Measurements from ENCODE around the gene ZNF8.
A peak's percentile ranks its signal among the peaks of the same experiment; 100 is the strongest.
"Not testable (repeated sequence)": the region's sequence is repeated elsewhere in the genome, so short reads cannot be mapped to it uniquely, and the experiment has no call there.

The ZNF8 gene

DNA sequence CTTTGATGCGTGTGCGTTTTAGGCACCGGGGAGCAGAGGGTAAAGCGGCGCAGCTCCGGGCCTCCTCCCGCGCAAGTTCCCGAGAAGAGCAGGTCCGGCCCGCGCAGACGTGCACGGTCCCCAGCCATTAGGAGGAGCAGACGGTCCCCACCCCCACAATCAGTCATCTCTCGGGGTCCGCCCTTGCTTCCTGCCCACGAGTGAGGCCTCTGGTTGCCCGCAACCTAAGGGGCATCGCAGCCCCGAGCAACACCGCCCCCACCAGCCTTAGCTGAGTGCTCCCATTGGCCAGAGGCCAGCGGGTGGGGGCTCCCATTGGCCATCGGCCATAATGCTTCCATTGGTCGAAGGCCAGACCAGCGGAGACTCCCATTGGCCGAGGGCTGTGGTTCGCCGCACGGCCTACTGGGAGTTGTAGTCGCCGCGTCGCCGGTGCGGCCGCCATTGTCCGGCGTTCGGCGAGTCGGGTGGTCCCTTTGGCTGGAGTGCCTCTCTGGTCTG, at the start of gene ZNF8:
Gene ZNF8, plus strand, starts transcription at position 415 of the 501 bp plus-strand sequence. CDS start 127 bp downstream, outside the sequence.
- peak; percentile 91 to 96 for DNase-seq

DNA sequence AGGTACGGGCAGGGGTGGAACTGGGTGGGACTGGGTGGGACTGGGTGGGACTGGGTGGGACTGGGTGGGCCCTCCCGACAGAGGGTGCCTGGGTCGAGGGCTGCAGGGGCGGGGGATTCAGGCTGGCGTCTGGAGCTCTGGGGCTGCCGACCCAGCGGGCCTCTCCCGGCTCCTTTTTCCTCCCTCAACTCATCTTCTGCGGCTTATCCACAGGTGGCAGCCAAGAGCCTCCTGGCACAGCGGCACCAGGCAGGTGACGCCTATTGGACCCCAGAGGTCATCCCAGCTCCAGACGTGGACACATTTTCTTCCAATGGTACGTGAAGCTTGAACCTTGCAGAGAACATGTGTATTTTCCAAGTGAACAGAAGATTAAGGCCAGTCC, 49.5 kb upstream of the ZNF8 start:
- DNase-seq, result no peak

DNA sequence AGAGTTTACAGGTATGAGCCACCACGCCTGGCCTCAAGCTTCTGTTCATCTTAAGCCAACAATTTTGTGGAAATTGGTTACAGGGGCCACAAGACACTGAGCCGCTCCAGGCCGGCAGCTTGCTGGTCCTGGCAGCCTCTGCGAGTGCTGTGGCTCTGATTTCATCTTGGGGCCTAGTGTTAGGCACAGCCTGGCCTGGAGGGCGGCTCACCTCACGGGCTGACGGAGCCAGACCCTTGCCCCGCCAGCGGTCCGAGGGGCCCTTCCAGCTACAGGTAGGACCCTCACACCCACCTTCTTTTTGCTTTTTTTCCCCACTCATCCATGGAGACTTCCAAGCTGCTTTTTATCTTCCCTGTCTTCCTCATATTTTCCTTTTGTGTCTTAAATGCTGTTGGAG, 41.4 kb upstream of the ZNF8 start:
- no peak for DNase-seq

DNA sequence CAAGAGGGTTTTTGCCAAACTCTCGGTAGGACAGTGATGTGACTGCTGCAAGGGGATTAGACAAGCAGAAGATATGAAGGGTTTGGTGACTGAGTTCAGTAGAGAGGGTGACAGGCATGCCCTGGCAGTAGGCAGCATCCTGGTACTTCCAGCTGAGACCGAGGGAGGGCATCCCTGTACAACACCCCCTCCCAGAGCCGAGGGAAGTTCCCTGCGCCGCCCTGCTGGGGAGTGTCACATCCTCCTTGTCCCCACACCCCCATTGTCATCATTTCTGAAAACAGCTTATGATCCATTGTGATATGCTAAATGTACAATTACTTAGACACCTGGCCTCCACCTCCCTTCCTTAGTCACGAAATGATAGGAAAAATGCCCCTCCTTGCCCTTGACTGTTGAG, 35.4 kb upstream of the ZNF8 start:
- DNase-seq, result no peak

DNA sequence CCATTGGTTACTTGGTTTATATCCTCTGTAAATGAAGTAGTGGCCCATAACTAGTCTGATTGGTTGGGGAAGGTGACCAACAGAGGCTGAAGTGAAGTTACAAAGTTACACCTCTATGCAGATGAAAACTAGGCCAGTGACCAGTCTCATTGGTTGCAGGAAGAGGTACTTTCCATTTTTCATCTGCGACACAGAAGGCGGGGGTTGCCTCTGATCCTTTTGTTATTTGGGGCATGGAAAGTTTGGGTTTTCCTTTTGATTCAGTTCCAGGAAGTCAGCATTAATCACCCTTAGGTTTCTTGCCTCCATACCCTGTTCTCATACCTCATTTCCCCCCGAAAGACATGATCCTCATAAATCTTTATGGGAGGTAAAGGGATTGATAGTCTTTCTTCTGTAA, 29.9 kb upstream of the ZNF8 start:
- no peak for DNase-seq

DNA sequence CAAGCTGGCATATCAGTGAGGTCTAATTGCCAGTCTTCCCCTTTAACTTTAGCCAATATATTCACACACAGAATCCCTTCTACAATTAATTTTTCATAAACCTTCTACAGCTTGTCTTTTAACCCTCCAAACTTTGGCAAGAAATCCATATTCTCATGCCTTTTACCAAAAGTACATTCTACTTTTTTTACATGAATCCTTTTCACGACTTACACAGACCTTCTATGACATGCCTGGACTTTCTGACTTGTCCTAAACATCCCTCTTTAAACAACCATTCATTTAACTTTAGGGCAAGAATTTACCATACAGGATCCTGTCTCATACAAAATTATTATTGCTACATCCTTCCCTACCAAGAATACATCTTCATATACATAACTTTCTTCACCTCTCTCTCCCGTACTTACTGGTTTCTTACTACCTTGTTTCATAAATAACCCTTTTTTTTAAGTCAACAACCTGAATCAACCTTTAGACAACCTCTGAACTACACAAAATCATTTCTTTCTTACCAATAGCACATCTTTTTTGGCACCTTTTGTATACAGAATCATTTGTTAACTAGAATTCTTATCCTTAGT, 26.6 kb upstream of the ZNF8 start:
- DNase-seq, result no peak

DNA sequence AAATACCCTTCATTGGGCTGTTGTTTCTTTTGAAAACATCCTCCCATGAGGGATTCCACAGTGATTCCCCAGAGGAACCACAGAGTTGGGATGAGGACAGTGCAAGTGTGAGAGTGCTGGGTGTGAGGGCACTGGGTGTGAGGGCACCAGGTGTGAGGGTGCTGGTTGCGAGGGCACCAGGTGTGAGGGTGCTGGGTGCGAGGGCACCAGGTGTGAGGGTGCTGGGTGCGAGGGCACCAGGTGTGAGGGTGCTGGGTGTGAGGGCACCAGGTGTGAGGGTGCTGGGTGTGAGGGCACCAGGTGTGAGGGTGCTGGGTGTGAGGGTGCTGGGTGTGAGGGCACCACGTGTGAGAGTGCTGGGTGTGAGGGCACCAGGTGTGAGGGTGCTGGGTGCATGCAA, 20.5 kb upstream of the ZNF8 start:
- not testable (repeated sequence) for DNase-seq

DNA sequence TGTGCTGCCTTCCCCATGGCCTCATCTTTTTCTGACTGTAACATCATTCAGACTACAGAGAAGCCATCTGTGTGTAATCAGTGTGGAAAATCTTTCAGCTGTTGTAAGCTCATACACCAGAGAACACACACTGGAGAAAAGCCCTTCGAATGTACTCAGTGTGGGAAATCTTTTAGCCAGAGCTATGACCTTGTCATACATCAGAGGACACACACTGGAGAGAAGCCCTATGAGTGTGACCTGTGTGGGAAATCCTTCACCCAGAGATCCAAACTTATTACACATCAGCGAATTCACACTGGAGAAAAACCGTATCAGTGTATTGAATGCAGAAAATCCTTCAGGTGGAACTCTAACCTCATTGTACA, 17.2 kb upstream of the ZNF8 start:
- DNase-seq, result no peak

DNA sequence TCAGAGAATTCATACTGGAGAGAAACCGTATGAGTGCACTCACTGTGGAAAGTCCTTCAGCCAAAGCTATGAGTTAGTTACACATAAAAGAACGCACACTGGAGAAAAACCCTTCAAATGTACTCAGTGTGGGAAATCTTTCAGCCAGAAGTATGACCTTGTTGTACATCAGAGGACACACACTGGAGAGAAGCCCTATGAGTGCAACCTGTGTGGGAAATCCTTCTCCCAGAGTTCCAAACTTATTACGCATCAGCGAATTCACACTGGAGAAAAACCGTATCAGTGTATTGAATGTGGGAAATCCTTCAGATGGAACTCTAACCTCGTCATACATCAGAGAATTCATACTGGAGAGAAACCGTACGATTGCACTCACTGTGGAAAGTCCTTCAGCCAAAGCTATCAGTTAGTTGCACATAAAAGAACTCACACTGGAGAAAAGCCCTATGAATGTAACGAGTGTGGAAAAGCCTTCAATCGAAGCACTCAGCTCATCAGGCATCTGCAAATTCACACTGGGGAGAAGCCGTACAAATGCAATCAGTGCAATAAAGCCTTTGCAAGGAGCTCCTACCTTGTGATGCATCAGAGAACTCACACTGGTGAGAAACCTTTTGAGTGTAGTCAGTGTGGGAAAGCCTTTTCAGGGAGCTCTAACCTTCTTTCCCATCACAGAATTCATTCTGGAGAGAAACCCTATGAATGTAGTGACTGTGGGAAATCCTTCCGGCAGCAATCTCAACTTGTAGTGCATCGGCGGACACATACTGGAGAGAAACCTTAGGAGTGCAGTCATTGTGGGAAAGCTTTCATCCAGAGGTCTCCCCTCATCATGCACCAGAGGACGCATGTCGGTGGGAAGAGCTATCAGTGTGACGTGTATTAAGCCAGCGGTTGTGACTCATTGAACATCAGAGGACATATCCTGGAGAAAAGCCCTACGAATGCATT, 16.5 kb upstream of the ZNF8 start:
- no peak for DNase-seq

DNA sequence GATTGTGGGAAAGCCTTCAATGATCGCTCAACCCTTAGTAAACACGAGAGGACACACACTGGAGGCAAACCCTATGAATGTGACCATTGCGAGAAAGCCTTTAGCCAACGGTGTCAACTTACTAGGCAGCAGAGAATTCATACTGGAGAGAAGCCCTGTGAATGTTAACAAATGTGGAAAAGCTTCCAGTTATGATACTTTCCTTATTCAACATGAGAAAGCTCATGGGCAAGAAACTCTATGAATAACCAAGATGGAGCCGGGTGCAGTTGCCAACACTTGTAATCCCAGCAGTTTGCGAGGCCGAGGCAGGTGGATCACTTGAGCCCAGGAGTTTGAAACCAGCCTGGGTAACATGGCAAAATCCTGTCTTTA, 15.8 kb upstream of the ZNF8 start:
- DNase-seq, result no peak

DNA sequence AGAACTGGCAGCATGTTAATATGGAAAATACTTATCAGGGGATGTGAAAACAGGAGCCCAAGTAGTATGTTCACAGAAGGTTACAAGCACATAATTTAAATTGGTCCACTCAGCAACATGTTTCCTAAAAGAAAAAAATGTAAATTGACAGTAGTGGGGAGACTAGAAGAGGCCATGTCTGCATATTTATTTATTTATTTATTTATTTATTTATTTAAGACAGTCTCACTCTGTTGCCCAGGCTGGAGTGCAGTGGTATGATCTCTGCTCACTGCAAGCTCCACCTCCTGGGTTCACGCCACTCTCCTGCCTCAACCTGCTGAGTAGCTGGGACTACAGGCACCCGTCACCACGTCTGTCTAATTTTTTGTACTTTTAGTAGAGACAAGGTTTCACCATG, 13.7 kb upstream of the ZNF8 start:
- no peak for DNase-seq

DNA sequence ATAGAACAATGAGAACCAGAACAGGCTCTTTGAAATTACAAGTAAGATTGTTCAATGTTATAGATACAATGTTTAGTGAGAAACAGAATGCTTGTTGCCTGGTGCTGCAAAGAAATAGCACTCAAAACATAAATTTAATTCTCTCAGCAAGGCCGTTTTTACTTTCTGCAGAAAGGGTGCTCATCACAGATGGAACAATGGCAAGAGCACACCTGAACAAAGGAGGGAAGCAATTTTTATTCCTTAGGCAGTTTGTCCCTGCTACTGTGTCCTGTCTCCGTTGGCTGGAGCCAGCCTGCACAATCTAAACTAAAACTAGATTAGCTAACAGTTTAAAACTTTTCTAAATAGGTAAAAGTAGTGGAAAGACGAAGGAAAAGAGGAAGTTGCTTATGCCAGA, 10.4 kb upstream of the ZNF8 start:
- no peak for DNase-seq

DNA sequence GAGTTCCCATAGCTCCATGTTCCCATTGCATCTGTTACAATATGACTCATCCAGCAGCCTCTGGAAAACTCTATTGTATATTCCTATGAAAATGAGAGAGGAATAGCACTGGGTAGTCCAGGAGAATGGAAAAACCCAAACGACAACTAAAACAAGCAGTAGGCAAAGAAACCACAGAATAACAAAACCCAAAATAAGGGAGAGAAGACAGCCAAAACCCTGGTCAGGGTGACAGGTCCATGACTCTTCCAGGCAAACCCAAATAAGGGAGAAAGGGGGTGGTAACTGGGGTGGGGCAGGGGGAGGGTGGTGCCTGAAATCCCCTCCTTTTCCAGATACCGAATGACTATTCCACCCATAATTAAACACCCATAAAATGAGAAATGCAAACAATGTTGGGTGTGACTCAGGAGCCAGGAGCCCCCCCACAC, 4.0 kb upstream of the ZNF8 start:
- DNase-seq, result peak in 1 of 2 donors; percentile 47

DNA sequence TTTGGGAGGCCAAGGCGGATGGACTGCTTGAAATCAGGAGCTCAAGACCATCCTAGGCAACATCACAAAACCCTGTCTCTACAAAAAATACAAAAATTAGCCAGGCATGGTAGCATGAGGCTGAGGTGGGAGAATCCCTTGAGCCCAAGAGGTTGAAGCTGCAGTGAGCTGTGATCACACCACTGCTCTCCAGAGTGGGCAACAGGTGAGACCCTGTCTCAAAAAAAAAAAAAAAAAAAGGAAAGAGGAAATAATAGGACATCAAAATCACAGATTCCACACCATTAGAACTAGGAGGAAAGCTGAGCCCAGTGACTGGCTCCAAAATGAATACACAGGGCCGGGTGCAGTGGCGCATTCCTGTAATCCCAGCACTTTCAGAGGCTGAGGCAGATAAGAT, 3.2 kb upstream of the ZNF8 start:
- DNase-seq, result no peak

DNA sequence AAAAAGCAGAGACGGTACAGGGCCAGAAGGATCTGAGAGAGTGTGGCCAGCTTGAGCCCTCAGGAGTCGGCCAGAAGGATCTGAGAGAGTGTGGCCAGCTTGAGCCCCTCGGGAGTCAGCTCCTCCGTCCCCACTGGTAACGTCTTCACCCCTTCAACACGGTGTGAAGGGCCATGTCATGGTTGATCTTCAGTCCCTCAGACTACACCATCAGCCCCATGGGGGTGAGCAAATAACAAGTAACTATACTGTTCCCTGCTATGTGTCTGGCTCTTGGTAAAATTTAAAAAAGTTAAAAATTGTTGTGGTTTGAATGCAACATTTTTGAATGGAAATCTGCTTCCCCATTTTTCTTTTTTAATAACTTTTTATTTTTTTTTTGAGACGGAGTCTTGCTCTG, 1.6 kb upstream of the ZNF8 start:
- DNase-seq, result no peak

DNA sequence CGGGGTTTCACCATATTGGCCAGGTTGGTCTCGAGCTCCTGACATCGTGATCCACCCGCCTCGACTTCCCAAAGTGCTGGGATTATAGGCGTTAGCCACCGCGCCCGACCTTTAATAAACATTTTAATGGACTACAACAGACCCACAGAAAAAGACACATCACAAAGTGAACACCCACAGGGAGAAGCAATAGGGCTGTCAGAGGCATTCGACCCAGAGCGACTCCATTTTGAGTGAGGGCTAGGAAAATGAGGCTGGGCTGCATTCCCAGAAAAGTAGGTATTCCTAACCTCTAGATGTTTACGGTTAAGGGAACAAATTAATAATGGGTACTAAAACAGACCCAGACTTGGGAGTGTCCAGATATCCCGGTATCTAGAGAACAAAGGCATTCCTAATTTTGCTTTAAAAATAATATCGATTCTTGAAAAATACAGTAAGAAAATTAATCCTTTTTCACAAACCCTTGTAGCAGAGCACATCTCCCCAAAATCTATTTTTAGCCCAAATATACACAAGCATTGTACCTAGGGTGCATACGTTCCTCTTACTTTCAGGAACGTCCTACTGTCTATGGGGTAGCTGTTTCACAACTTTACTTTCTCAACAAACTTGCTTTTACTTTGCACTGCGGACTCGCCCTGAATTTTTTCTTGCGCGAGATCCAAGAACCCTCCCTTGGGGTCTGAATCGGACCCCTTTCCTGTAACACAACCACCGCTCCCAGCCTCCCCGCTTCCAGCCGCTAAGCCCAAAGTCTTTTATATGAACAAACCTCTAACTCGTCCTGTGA, 811 bp upstream of the ZNF8 start:
- DNase-seq, result no peak

DNA sequence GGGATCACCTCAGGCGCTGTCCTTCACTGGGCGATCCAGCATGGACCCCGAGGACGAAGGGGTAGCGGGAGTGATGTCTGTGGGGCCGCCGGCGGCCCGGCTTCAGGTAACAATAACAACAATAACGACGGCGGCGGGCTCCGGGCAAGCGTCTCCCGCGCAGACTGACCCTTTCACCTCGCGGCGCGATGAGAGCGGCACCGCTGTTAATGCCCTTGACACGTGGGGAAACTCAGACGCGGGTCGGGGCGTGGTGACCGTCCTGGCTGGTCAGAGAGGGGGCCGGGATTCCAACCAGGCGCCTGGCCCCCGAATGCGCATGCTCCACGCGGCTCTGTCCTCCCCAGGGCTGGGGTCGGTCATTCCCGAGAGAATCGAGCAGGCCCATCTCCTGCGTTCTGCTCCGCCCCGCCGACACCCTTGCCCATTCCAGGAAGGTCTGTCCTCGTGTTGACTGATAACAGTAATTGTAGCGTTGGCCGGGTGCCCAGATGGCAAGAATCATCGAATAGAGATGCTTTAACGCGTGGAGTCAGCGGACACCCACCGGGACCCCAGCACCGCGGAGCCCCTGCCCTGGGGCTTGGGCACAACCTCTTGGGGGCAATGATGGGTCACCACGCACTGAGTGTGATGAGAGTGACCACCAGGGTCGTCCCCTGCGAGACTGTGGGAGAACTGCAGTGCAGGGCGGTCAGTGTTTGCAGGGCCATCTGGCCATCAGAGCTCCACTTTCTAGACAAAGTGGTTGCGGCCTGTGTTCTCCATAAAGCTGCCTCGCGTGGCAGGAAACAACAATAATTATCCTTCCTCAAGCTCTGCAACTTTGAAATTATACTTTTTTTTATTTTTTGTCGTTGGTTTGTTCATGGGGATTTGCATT, 528 bp downstream of the ZNF8 start:
- DNase-seq, result peak; percentile 9 to 58

DNA sequence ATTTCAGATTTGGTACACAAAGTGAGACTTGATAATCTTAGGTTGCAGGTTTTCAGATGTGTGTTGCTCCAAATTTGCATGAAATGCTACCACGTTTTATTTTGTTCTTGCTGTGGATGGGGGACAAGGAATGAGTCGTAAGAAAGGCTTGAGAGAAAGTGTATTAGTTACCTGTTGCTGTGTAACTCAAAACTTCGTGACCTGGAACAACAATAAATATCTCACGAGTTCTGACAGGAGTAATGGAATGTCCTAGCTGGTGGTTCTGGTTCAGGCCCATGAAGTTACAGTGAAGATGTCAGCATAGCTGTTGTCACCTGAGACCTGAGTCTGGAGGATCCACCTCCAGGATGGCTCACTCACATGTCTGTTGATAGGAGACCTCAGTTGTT, 1.2 kb downstream of the ZNF8 start:
- no peak for DNase-seq

DNA sequence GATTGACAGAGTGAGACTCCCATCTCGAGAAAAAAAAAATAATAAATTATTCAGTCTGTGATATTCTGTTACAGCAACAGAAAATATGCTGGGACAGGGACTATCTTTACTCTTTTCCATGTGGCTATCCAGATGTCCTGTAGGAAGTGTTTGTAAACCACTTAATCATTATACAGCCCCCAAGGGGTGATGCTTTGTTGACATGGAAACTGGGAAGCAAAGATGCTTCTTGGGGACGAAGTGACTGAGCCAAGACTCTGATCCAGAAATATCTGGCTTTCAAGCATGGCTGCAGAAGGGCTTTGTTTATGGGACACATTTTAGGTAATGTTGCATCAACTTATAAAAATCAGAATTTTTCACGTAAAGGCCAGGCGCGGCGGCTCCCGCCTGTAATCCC, 5.4 kb downstream of the ZNF8 start:
- DNase-seq, result peak in 1 of 2 donors; percentile 21

DNA sequence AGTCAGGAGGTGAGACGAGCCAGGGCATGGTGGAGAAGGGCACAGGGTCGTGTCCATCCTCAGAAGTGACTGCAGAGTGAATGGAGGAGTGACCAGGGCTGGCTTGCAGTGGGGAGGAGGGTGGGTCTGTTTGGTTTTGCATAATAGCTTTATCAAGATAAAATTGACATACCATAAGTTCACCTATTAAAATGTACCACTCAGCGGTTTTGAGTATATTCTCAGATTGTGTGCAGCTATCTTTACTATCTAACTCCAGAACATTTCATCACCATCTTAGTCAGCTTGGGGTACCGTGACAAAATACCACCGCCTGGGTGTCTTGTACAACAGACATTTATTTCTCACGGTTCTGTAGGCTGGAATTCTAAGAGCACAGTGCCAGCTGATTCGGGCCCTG, 13.2 kb downstream of the ZNF8 start:
- DNase-seq, result no peak

DNA sequence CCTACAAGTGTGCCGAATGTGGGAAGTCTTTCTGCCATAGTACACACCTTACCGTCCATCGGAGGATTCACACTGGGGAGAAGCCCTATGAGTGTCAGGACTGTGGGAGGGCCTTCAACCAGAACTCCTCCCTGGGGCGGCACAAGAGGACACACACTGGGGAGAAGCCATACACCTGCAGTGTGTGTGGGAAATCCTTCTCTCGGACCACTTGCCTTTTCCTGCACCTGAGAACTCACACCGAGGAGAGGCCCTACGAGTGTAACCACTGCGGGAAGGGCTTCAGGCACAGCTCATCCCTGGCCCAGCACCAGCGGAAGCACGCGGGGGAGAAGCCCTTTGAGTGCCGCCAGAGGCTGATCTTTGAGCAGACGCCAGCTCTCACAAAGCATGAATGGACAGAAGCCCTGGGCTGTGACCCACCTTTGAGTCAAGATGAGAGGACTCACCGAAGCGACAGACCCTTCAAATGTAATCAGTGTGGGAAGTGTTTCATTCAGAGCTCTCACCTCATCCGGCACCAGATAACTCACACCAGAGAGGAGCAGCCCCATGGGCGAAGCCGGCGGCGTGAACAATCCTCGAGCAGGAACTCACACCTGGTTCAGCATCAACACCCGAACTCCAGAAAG, 16.1 kb downstream of the ZNF8 start:
- no peak for DNase-seq

DNA sequence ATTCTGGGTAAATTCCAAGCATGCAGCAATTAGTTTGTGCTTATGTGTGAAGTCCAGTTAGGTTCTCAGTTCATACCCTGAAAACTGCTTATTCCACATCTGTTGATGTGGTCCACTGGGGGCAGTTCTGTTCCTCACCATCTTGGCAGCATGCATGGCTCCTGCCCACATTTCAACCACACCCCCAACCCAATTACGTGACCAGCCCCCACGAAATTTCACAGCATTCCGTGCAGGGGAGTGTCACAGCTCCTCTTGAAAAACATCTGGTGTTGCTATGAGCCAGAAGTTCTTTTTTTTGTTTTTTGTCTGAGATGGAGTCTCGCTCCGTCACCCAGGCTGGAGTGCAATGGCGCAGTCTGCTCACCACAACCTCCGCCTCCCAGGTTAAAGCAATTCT, 17.3 kb downstream of the ZNF8 start:
- DNase-seq, result no peak
